K562 (cell line): ENCODE measurements around the gene MADD. TPM values are rescaled to one million over a fixed set of nuclear protein-coding genes. Genes with fewer than 3 reads are reported as not detected.

Source experiments
- ATAC-seq: fragments of 200-7000 bp; cut with Tn5 transposase; 3 replicates; pipeline ENCODE4 v1.9.1; 2020; ENCODE audit warnings: moderate library complexity
- BruUV-seq: library from RNA; stranded (reverse); fragments of 400-500 nt; replicated peaks from 2 replicates; lab custom pipeline; 2021; lab: Mats Ljungman, UMichigan
- CTCF ChIA-PET: fragments of 300-600 bp; formaldehyde crosslinking; extraction: SDS; loops from one replicate; lab custom pipeline; 2021; ENCODE audit warnings: low intra/inter-chr PET ratio; lab: Yijun Ruan, JAX
- POLR2A ChIA-PET: fragments of 300-600, 350-650 bp; sonication (Branson Sonifier 250); formaldehyde crosslinking; extraction: SDS; loops from one replicate; lab custom pipeline; 2021; ENCODE audit warnings: antibody characterized with exemption, inconsistent platforms; lab: Yijun Ruan, JAX
- DNase-seq, 4 experiments: peaks; one replicate each; pipeline versions ENCODE4 v3.0.0 to v3.0.0-alpha.2; 2011 to 2018; ENCODE audit warnings: low spot score in 3 of 4, mixed read lengths in 3 of 4; ENCODE audit errors: extremely low read depth in 1 of 4
- FAIRE-seq: peaks from 2 replicates; lab custom pipeline; 2011; peaks lifted over from hg19 to GRCh38; lab: Jason Lieb, UNC
- H2AFZ ChIP-seq: 2 replicates; pipeline ENCODE4 v1.6.0; 2011; ENCODE audit warnings: low read depth, low read length, control low read depth, inconsistent platforms
- H3K27ac ChIP-seq: fragments of 200-600 bp; 3 replicates; pipeline ENCODE4 v1.8.0; 2011; ENCODE audit warnings: low read depth, mild to moderate bottlenecking, control low read depth, inconsistent platforms, low read length, moderate library complexity, mixed read lengths; ENCODE audit errors: extremely low read depth
- H3K27me3 ChIP-seq, 2 experiments: fragments of 300-600 bp in 1 of 2; 2 replicates in 1 of 2; 3 replicates in 1 of 2; pipeline versions ENCODE4 v1.6.0 to v1.8.0; 2011; ENCODE audit warnings: inconsistent platforms in 2 of 2, low read length in 2 of 2, mild to moderate bottlenecking in 1 of 2, mixed read lengths in 1 of 2, moderate library complexity in 1 of 2; ENCODE audit not compliant: control insufficient read depth in 2 of 2, insufficient read depth in 2 of 2
- H3K36me3 ChIP-seq: fragments of 300-600 bp; 3 replicates; pipeline ENCODE4 v1.8.0; 2011; ENCODE audit warnings: mild to moderate bottlenecking, low read length, inconsistent platforms; ENCODE audit not compliant: control insufficient read depth, insufficient read depth
- H3K4me1 ChIP-seq, 2 experiments: fragments of 200-600 bp in 1 of 2; replicated peaks in 1 of 2; 2 replicates in 1 of 2; 3 replicates in 1 of 2; pipeline versions ENCODE4 v1.5.1 to v1.8.0; 2011; ENCODE audit warnings: inconsistent platforms in 2 of 2, low read length in 2 of 2, mild to moderate bottlenecking in 1 of 2, mixed read lengths in 1 of 2, moderate library complexity in 1 of 2; ENCODE audit not compliant: control insufficient read depth in 2 of 2, insufficient read depth in 2 of 2
- H3K4me2 ChIP-seq: 2 replicates; pipeline ENCODE4 v1.6.1; 2011; ENCODE audit warnings: low read length, control low read depth, inconsistent platforms, mixed read lengths; ENCODE audit not compliant: insufficient read depth
- H3K4me3 ChIP-seq: fragments of 200-600 bp; sonication (generic), shearing (Covaris generic); 2 replicates; pipeline ENCODE4 v1.5.1; 2016; ENCODE audit warnings: control low read depth, inconsistent platforms
- H3K79me2 ChIP-seq: fragments of 200-600 bp; 3 replicates; pipeline ENCODE4 v1.8.0; 2011; ENCODE audit warnings: low read length, inconsistent platforms; ENCODE audit not compliant: control insufficient read depth, insufficient read depth
- H3K9ac ChIP-seq, 2 experiments: 2 replicates each; pipeline versions ENCODE4 v1.6.0 to v1.6.1; 2011; ENCODE audit warnings: low read depth in 2 of 2, low read length in 2 of 2, control low read depth in 1 of 2, inconsistent platforms in 1 of 2, mild to moderate bottlenecking in 1 of 2, mixed read lengths in 1 of 2; ENCODE audit not compliant: insufficient read depth in 1 of 2
- H3K9me1 ChIP-seq: one replicate; pipeline ENCODE4 v1.6.0; 2011; ENCODE audit warnings: inconsistent platforms, mild to moderate bottlenecking, low read length, moderate library complexity; ENCODE audit not compliant: control insufficient read depth, insufficient read depth
- H3K9me3 ChIP-seq: replicated peaks from 2 replicates; pipeline ENCODE4 v1.5.1; 2011; ENCODE audit warnings: low read depth, low read length, inconsistent platforms; ENCODE audit not compliant: control insufficient read depth, insufficient read depth
- H4K20me1 ChIP-seq: replicated peaks from 2 replicates; pipeline ENCODE4 v1.6.1; 2011; ENCODE audit warnings: low read length, inconsistent platforms, mixed read lengths; ENCODE audit not compliant: control insufficient read depth, insufficient read depth
- CHAMP1 ChIP-seq: fragments of 450-650 bp; IDR thresholded peaks from 2 replicates; pipeline ENCODE4 v1.6.1; 2016; ENCODE audit warnings: mild to moderate bottlenecking
- POLR2G ChIP-seq: fragments of 200-400 bp; formaldehyde crosslinking; IDR thresholded peaks from 2 replicates; pipeline ENCODE4 v1.6.1; 2017; ENCODE audit warnings: low read depth, mild to moderate bottlenecking, antibody characterized with exemption, low read length, moderate library complexity
- RBFOX2 ChIP-seq: fragments of 200-400 bp; formaldehyde crosslinking; IDR thresholded peaks from 2 replicates; pipeline ENCODE4 v1.6.1; 2017; ENCODE audit warnings: low read depth, mild to moderate bottlenecking, low read length, moderate library complexity
- SREBF2 ChIP-seq: sonication (generic); formaldehyde crosslinking; IDR thresholded peaks from 2 replicates; pipeline ENCODE4 v1.4.0; 2020; ENCODE audit warnings: mild to moderate bottlenecking, missing genetic modification reagents
- WGBS: fragments of 100-300 bp; shearing (Covaris generic); methylation state at CpG from one replicate; pipeline ENCODE4 v1.1.6; 2016; ENCODE audit warnings: low coverage, mixed read lengths; ENCODE audit not compliant: insufficient coverage; ENCODE audit errors: missing lambda C conversion rate; 5-methylcytosine and 5-hydroxymethylcytosine counted together
- in situ Hi-C: fragments of 300-500 bp; cut with MboI; formaldehyde crosslinking; loops from 4 replicates; pipeline ENCODE4 v1.15.0; 2018; ENCODE audit warnings: inconsistent platforms, mixed read lengths
- intact Hi-C: fragments of 100-400 bp; cut with micrococcal nuclease; formaldehyde crosslinking; loops from 2 replicates; pipeline ENCODE4 v1.14.2; 2022
- polyA plus RNA-seq, 8 experiments: library from polyadenylated mRNA; depleted of rRNA in 4 of 8; stranded (reverse) in 5 of 8; unstranded in 3 of 8; fragments of >200 nt; fragmentation: Nextera tagmentation in 2 of 8; fragmentation: Illumina TruSeq in 1 of 8; extraction: Ambion mirVana in 2 of 8; extraction: Trizol in 1 of 8; gene quantifications; 2 replicates each; pipeline versions ENCODE4 v1.2.1 to v1.2.3, GENCODE V29; 2011 to 2014; ENCODE audit warnings: inconsistent platforms in 1 of 8, missing spikeins in 1 of 8
- total RNA-seq, 7 experiments: library from RNA; depleted of rRNA in 6 of 7; stranded (reverse); fragments of >200 nt in 6 of 7; fragmentation: Illumina TruSeq in 2 of 7; extraction: Trizol in 2 of 7; gene quantifications; 2 replicates each; pipeline versions ENCODE4 v1.2.1 to v1.2.3, GENCODE V29; 2011 to 2021; ENCODE audit warnings: low replicate concordance in 1 of 7

MADD gene
- total and polyA plus RNA-seq, 9 of the 15 experiments (the other 6 are each of a cell fraction or from before 2014, with no cell fraction given): 0.68 to 57.6 (median 33.6) TPM

- Histone ChIP-seq H3K9me3 (no peaks in the 10 kb centered on the region), H3K9me1 (no peaks in the 10 kb centered on the region), H3K4me3 (no peak overlapping the region), H3K27me3 (no peaks in the 10 kb centered on the region), H4K20me1 (no peaks in the 10 kb centered on the region; the same call in 1 of the 2 replicates), H2AFZ (no peak overlapping the region), H3K27ac (no peak overlapping the region), H3K4me1 (peaks cover 5 to 8% of the 10 kb centered on the region in 2 experiments; a peak in 2 of 5 replicates), H3K4me2 (no peak overlapping the region), H3K9ac (peak overlapping the region in 1 of 2 experiments; percentile 29; a peak in 1 of 4 replicates), H3K36me3 (peaks cover 55% of the 10 kb centered on the region; the same call in 2 of the 3 replicates), H3K79me2 (no peaks in the 10 kb centered on the region)
- intact Hi-C loops: no loop called here
- CTCF ChIA-PET: no interaction called here
- FAIRE-seq (no peak), ATAC-seq (no peak)
- POLR2A ChIA-PET: interaction anchor here (10.7 kb wide), 1 partner anchor 6 kb away, joined by 110 read pairs; the partner anchor contains the start of gene ACP2
- WGBS: 90% methylated on average over 8 of the region's 10 CpGs
- in situ Hi-C loops: no loop called here
- BruUV-seq: no TSS peak
- TF ChIP-seq POLR2G: 0 out of 2 replicates have a peak, but pooled peaks have one; percentile 40
- TF ChIP-seq RBFOX2: peak; percentile 48
- TF ChIP-seq SREBF2 (CRISPR knock-in tag): no peak
- TF ChIP-seq, all 486 proteins: peak for 2
- no peak for DNase-seq
These were observed 30.1 kb upstream of the MADD start for GRCh38 chr11:47239852-47240251.

DNA sequence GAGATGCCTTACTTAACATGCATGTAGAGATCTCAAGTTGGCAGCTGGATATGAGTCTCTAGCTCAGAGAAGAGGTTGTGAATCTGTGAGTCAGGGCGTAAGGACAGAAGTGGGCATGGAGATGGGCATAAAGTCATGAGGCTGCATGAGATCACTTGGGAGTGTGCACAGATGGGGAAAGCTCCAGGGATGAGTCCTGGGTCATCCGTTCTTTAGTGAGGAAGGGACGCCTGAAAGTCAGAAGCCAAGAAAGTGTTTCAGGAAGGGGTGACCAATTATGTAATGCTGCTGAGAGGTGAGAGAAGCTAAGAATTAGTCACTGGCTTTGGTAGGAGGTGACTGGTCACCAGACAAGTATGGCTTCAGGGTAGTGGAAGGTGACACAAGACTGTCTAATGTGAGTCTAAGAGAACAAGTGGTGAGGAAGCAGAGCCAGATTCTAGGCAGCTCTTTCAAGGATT lies 28.1 kb upstream of the MADD start:
- no peak overlapping the region for H3K4me3 ChIP-seq
- H3K27ac ChIP-seq: no peak overlapping the region
- ChIA-PET CTCF (no interaction called here), POLR2A (interaction anchor here (0.6 to 10.1 kb wide), 12 partner anchors 7 to 170 kb away, joined by 3 to 110 read pairs (median 4); partner anchors contain the start of genes DDB2 and NR1H3)
- no peaks in the 10 kb centered on the region for H3K9me3 ChIP-seq
- no TSS peak for BruUV-seq
- ATAC-seq (no peak), DNase-seq (no peak), FAIRE-seq (no peak)
- H3K9ac ChIP-seq: no peak overlapping the region
- peaks cover 0 to 7% of the 10 kb centered on the region in 2 experiments; a peak in 1 of 5 replicates for H3K4me1 ChIP-seq
- no peak for TF ChIP-seq CHAMP1
- no peaks in the 10 kb centered on the region; the same call in 1 of the 2 replicates for H4K20me1 ChIP-seq
- H3K27me3 ChIP-seq: no peaks in the 10 kb centered on the region
- peaks cover 70% of the 10 kb centered on the region; the same call in 2 of the 3 replicates for H3K36me3 ChIP-seq
- no peak overlapping the region for H2AFZ ChIP-seq
- WGBS: 94% methylated on average over 3 of the region's 3 CpGs
- no peak overlapping the region for H3K4me2 ChIP-seq
- H3K79me2 ChIP-seq: no peaks in the 10 kb centered on the region
- intact Hi-C loops: no loop called here
- in situ Hi-C loops: no loop called here
- no peaks in the 10 kb centered on the region for H3K9me1 ChIP-seq
